ENCODE results near the gene PCP4L1. TPM values are rescaled to one million over a fixed set of nuclear protein-coding genes. Genes with fewer than 3 reads are reported as not detected.
"Not testable (repeated sequence)": the region's sequence is repeated elsewhere in the genome, so short reads cannot be mapped to it uniquely, and the experiment has no call there.

Gene PCP4L1
- total RNA-seq, 1 experiment from 2014 or later = 1.2 TPM

- TF ChIP-seq CTCF (IDR thresholded peaks at IDR 0.05) = no peak
- TF ChIP-seq ZNF512 (CRISPR knock-in tag; IDR thresholded peaks at IDR 0.05; ENCODE audit: borderline replicate concordance) = no peak
- no peak for TF ChIP-seq GTF2I (CRISPR knock-in tag; conservative IDR thresholded peaks at IDR 0.05)
- TF ChIP-seq FOXP1 (CRISPR knock-in tag; IDR thresholded peaks at IDR 0.05; ENCODE audit: borderline replicate concordance) = no peak
- TF ChIP-seq STAT6 (CRISPR knock-in tag; conservative IDR thresholded peaks at IDR 0.05; ENCODE audit: low read depth) = no peak
Observed at GRCh38 chr1:161222175-161223019, 36.1 kb upstream of the PCP4L1 start (continued).

- no peak overlapping the region for H3K27ac Mint-ChIP-seq
- no peaks in the 10 kb centered on the region for H3K9me3 Mint-ChIP-seq
- H3K4me3 Mint-ChIP-seq = no peak overlapping the region
- no peak for TF ChIP-seq ZNF263 (CRISPR knock-in tag; IDR thresholded peaks at IDR 0.05; ENCODE audit: low read depth)
- TF ChIP-seq GRHL2 (CRISPR knock-in tag; IDR thresholded peaks at IDR 0.05; ENCODE audit: insufficient replicate concordance, severe bottlenecking) = no peak
- no peak for TF ChIP-seq TP53 (CRISPR knock-in tag; IDR thresholded peaks at IDR 0.05)
- no peak for TF ChIP-seq IRF1 (CRISPR knock-in tag; IDR thresholded peaks at IDR 0.05)
- TF ChIP-seq GABPB1 (CRISPR knock-in tag; IDR thresholded peaks at IDR 0.05) = peak; percentile 98
- no peak for TF ChIP-seq E2F1 (CRISPR knock-in tag; IDR thresholded peaks at IDR 0.05)
- ChIA-PET CTCF (interaction anchor here (1.1 to 5.1 kb wide), 8 partner anchors 22 to 158 kb away, joined by 3 to 107 read pairs (median 12); partner anchors contain the start of genes B4GALT3, NDUFS2, PCP4L1 and SDHC), POLR2A (no interaction called here)
- no peaks in the 10 kb centered on the region for H3K27me3 Mint-ChIP-seq (ENCODE audit: low read depth)
- H3K36me3 Mint-ChIP-seq = peaks cover 10% of the 10 kb centered on the region
- DNase-seq (ENCODE audit: low spot score) (no peak), ATAC-seq (no peak)
- H3K4me1 Mint-ChIP-seq = peaks cover 37% of the 10 kb centered on the region
Observed at GRCh38 chr1:161223805-161224694, 34.5 kb upstream of the PCP4L1 start.

- CTCF ChIA-PET = interaction anchor here (1.5 to 5.1 kb wide), 9 partner anchors 8 to 157 kb away, joined by 7 to 107 read pairs (median 29); partner anchors contain the start of genes ADAMTS4, B4GALT3, FCER1G and NDUFS2
- H3K4me3 Mint-ChIP-seq; H3K9me3 Mint-ChIP-seq; H3K27ac Mint-ChIP-seq; ATAC-seq; DNase-seq (ENCODE audit: low spot score); H3K36me3 Mint-ChIP-seq; H3K27me3 Mint-ChIP-seq (ENCODE audit: low read depth); POLR2A ChIA-PET: not testable (repeated sequence)
- peaks cover 32% of the 10 kb centered on the region for H3K4me1 Mint-ChIP-seq
Observed at GRCh38 chr1:161224695-161225087, 33.9 kb upstream of the PCP4L1 start.

Data from WTC11 (cell line).